NB4 (cell line): Measurements from ENCODE around the gene LSM5.
A peak's percentile ranks its signal among the peaks of the same experiment; 100 is the strongest.

Source experiments
- DNase-seq: peaks from one replicate; pipeline ENCODE4 v3.0.0; 2010; ENCODE audit warnings: low read depth
- H3K4me3 ChIP-seq: one replicate; pipeline ENCODE4 v1.5.1; 2011; ENCODE audit warnings: mild to moderate bottlenecking, low read depth, low read length, moderate library complexity
- MAX ChIP-seq: IDR thresholded peaks from 2 replicates; pipeline ENCODE4 v1.6.1; 2011; ENCODE audit warnings: low read depth, low read length
- MYC ChIP-seq: IDR thresholded peaks from 2 replicates; pipeline ENCODE4 v1.6.1; 2011; ENCODE audit warnings: low read depth, low read length
- POLR2A ChIP-seq: IDR thresholded peaks from 2 replicates; pipeline ENCODE4 v1.6.1; 2011; ENCODE audit warnings: mild to moderate bottlenecking; ENCODE audit not compliant: insufficient read length; ENCODE audit errors: extremely low read depth
- TF ChIP-seq, protein P1 (sequence below): IDR thresholded peaks from one replicate; pipeline ENCODE4 v1.5.1; 2012; ENCODE audit warnings: low read depth, low read length

Gene LSM5

GRCh38 chr7:32490127-32490796 is at the start of gene LSM5:
TSS of gene LSM5 (minus strand) at chr7:32490380. CDS start at chr7:32490365, 15 bp downstream.
- peak; percentile 99 for DNase-seq
- peak; percentile 70; the same call in 1 of the 2 replicates for TF ChIP-seq MYC
- TF ChIP-seq, protein P1, sequence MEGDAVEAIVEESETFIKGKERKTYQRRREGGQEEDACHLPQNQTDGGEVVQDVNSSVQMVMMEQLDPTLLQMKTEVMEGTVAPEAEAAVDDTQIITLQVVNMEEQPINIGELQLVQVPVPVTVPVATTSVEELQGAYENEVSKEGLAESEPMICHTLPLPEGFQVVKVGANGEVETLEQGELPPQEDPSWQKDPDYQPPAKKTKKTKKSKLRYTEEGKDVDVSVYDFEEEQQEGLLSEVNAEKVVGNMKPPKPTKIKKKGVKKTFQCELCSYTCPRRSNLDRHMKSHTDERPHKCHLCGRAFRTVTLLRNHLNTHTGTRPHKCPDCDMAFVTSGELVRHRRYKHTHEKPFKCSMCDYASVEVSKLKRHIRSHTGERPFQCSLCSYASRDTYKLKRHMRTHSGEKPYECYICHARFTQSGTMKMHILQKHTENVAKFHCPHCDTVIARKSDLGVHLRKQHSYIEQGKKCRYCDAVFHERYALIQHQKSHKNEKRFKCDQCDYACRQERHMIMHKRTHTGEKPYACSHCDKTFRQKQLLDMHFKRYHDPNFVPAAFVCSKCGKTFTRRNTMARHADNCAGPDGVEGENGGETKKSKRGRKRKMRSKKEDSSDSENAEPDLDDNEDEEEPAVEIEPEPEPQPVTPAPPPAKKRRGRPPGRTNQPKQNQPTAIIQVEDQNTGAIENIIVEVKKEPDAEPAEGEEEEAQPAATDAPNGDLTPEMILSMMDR, result no peak
- TF ChIP-seq MAX, result peak; percentile 79
- TF ChIP-seq POLR2A, result peak; percentile 70
- peak within 1 kb of the TSS; percentile 86 for H3K4me3 ChIP-seq

DNA sequence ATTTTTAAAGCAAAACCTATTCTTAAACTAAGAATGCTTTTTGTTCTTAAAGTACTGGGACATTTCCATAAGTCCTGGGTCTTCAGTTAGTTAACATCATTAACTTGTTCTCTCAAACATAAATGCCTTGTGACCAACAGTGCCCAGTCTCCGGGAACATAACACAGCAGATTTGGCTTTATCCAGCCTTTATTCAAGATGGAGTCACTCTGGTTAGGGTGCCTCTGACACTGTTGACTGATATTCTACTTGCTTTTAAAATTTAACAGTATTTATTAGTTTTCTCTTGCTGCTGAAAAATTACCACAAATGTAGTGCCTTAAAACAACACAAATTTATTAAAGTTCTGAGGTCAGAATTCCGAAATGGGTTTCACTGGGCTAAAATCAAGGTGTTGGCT is 49.2 kb upstream of the LSM5 start:
- DNase-seq, result no peak
- TF ChIP-seq MYC, result no peak
- no peak for TF ChIP-seq MAX
- TF ChIP-seq POLR2A, result no peak
- TF ChIP-seq, protein P1, result no peak
- H3K4me3 ChIP-seq, result no peak overlapping the region

DNA sequence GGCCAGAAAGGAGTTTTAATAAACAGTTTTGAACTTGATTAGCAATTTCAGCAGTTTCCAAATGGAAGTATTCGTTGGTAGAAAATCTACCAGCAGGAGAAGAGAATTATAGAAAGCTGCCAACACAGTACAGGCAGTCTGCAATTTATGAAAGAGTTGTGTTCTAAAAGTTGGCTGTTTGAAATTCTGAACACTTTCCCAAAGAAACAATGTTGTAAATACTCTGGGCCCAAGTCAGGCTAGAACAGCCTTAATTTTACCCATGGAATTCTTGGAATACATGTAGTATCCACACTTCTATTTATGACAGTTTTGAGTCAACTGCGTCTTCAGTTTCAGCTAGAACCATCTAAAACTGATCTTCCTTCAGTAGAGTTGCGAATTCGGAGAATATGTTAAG is 47.6 kb upstream of the LSM5 start:
- no peak for DNase-seq
- TF ChIP-seq POLR2A, result no peak
- TF ChIP-seq MAX, result no peak
- TF ChIP-seq MYC, result no peak
- TF ChIP-seq, protein P1, result no peak
- no peak overlapping the region for H3K4me3 ChIP-seq

DNA sequence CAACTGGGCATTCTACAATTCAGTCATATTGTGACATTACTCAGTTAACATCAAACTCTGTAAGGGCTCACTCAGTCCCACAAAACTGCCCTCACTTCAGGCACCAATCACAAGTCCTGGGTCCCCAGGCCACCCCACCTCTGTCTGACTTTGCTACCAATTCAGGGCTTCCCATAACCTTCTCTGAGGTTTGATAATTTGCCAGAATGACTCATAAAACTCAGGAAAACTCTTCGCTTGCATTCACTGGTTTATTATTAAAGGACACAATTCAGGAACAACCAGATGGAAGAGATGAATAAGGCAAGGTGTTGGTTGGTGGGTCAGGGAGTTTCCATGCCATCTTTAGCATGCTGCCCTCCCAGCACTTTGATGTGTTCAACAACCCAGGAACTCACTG is 46.4 kb upstream of the LSM5 start:
- no peak overlapping the region for H3K4me3 ChIP-seq
- DNase-seq, result no peak
- no peak for TF ChIP-seq MYC
- TF ChIP-seq POLR2A, result no peak
- TF ChIP-seq MAX, result no peak
- TF ChIP-seq, protein P1, result no peak

GRCh38 chr7:32536016-32536415 is 45.8 kb upstream of the LSM5 start:
- no peak for DNase-seq
- H3K4me3 ChIP-seq, result no peak overlapping the region
- no peak for TF ChIP-seq MAX
- no peak for TF ChIP-seq MYC
- no peak for TF ChIP-seq POLR2A
- TF ChIP-seq, protein P1, result no peak
